GM12874 (cell line): ENCODE data around the gene VAMP2.

Source experiments
- TF ChIP-seq, protein P1 (sequence below): IDR thresholded peaks from 2 replicates; pipeline ENCODE4 v1.5.1; 2011; ENCODE audit warnings: low read depth, mild to moderate bottlenecking, control low read depth, low read length, moderate library complexity; ENCODE audit not compliant: insufficient read depth

VAMP2 gene

DNA sequence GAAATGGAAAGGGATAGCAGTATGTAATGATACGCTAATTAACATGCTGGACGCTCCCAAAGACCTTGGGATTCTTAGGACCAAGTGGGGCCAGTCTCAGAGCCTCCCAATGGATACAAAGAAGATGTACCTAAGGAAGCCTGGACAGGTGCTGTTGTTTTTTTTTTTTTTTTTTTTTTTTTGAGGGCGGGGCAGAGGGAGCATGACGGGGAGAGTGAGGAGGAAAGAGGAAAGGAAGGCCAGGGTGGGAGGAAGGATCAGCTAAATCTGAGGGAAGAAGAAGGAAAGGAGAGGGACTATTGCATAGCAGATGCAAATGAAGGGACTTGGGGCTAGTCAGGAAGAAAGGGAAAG lies 2.5 kb downstream of the VAMP2 start:
- TF ChIP-seq, protein P1, sequence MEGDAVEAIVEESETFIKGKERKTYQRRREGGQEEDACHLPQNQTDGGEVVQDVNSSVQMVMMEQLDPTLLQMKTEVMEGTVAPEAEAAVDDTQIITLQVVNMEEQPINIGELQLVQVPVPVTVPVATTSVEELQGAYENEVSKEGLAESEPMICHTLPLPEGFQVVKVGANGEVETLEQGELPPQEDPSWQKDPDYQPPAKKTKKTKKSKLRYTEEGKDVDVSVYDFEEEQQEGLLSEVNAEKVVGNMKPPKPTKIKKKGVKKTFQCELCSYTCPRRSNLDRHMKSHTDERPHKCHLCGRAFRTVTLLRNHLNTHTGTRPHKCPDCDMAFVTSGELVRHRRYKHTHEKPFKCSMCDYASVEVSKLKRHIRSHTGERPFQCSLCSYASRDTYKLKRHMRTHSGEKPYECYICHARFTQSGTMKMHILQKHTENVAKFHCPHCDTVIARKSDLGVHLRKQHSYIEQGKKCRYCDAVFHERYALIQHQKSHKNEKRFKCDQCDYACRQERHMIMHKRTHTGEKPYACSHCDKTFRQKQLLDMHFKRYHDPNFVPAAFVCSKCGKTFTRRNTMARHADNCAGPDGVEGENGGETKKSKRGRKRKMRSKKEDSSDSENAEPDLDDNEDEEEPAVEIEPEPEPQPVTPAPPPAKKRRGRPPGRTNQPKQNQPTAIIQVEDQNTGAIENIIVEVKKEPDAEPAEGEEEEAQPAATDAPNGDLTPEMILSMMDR = no peak

DNA sequence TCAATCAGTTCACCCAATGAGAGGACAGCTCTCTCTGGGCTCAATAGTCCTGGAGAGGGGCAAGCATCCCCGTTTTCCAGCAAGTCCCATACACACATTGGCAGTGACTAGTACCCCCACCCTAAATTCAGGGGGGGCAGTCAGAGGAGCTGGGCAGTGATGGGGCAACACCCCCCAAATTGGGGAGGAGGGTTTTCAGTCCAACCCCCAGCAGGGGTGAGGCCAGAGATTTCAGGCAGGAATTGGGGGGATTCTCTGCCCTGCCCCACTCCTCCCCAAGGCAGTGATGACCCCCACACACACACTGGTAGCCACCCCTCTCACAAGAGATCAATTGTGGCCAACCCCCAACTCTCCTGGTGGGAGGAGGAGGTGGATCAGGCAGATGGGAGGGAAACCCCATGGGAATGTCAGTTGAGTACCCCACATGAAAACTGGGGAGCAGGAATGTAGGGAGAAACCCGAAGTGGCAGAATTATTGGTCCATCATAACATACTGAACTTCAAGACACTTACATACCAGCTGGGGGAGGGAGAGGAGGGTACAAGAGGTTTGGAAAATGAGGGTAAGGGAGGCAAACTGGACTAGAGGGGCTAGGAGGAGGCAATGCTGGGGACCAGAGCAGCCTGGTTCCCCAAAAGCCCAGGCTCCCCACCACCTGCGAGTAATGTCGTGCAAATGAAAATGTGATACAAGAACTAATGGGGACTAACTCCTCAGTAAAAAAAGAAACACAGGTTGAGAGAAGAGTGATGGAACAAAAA lies 3.1 kb downstream of the VAMP2 start:
- TF ChIP-seq, protein P1 = no peak

DNA sequence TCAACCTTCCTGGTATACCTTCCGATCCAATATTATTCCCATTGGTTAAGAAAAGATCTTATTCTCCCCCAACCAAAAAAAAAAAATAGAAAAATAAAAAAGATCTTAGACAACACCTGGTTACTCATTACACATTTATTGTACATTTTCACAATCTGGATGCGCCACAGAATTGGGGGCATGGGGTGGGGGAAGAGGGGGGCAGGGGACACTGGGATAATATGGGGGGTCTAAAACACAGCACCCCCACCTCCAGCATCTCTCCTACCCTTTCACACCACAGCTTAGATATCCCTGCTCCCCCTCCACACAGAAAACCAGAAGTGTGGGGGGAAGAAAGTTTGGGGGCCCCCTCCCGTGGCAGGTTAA lies 3.7 kb downstream of the VAMP2 start:
- TF ChIP-seq, protein P1 = no peak

DNA sequence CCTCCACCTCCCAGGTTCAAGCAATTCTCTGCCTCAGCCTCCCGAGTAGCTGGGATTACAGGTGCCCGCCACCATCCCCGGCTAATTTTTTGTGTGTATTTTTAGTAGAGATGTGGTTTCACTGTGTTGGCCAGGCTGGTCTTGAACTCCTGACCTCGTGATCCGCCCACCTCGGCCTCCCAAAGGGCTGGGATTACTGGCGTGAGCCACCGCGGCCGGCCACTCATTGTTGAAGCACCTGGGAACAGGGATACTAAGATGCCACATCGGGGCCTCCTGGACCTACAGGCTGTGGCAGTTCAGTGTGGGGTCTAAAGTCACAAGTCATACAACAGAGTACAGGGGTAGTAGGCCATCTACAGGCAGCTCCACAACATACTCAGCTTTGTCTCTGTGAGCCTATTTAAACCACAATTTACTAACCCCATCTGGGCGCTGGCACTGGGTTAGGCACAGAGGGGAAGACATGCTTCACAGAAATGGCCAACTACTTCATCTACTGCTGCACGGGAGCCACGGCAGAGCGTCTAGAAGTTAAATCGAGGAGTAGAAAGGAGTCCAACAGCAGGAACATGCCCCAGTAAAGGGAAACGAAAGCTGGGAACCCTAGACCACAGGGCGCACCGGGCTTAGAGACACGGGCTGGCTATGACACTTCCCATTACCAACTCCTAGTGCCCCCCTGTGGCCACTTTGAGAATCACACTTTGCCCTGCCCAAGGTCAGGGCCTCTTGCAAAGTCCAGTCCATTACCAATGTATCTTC lies 4.3 kb downstream of the VAMP2 start:
- TF ChIP-seq, protein P1 = peak; percentile 87

DNA sequence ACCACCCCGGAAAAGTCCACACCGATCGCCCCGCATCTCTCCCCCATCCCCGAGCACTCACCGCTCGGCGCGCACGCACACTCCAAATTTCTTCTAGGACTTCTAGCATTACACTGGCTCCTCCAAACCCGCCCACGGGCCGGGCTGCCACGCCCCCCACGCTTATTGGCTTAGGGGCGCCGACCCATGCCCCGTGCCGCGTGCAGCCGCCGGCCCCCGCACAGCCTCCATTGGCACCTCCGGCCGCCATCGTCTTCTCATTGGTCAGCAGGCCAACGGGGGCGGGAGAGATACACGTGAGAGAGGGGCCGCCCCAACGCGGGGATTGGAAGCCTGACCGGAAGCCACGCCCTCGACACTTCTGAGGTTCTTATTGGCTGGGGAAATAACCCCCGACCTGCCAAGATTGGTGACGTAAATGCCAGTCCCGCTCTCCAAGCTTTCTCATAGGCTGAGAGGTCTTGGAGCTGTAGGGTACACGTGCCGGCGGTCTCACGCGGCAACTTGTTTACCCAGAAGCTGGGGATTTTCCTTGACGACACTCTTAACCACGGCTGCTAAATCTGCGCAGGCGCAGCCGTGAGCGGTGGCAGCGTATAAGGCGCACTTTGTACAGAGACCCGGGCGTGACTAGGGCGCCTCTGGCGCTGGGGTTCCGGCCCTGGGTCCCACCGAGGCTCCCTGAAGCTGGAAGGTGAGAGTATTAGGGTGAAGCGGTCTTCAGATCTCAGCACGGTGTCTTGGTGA lies 6.3 kb downstream of the VAMP2 start:
- TF ChIP-seq, protein P1 = peak; percentile 24; the same call in 1 of the 2 replicates

DNA sequence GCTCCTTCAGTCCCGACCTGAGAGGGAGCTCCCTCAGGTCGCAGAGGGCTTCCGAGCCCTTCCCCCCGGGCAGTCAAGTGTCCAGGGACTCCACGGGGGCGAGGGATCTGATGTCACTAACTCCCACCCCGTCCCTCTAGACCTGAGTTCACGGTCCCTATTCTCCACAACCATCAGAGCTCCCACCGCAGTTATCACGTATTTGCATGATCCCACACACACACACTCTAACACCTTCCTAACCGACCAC lies 6.8 kb downstream of the VAMP2 start:
- TF ChIP-seq, protein P1 = no peak

DNA sequence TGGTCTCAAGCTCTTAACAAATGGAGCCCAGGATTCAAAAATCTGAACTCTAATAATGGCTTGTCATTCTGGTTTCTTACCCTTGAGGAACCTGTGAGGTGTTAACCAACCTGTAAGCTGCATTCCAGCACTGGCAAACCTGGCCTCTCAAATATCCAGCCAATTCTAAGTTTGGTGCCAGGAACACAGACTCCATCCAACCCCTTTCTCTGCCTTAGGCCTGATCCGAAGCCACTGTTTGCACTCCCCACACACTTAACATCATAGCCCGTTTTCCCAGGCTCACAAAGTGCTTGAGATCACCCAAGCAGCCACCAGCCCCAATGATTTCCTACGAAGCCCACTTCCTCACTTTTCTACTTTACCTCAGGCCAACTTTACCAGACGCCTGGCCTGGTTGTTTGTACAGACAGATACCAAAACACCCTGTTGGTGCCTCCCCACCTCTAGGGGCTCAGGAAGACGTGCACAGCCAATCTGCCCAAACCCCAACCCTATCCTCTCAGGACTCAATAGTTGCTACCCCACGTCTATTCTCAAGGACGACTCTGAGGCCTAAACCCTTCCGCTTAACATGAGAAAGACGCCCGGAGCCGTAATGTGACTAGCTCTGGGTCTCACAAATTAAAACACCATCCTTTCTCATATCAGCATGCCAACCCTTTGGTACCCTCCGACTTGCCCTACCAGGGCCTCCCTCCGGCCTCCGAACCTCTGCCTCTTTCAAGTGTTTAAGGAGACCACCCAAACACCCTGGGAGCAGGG lies 7.3 kb downstream of the VAMP2 start:
- TF ChIP-seq, protein P1 = no peak
